H9 (cell line): ENCODE results near the gene FHIT. TPM values are rescaled to one million over a fixed set of nuclear protein-coding genes. Genes with fewer than 3 reads are reported as not detected.

ENCODE experiments used
- DNase-seq: peaks from one replicate; pipeline ENCODE4 v3.0.0-alpha.2; 2017
- H2AFZ ChIP-seq: one replicate; pipeline ENCODE4 v1.6.1; 2013; ENCODE audit warnings: mild to moderate bottlenecking, low read length, control low read depth, moderate library complexity
- H2AK5ac ChIP-seq: 2 replicates; pipeline ENCODE4 v1.6.1; 2013; ENCODE audit warnings: low read length, control low read depth, mixed read lengths; ENCODE audit not compliant: insufficient read length
- H2BK120ac ChIP-seq: one replicate; pipeline ENCODE4 v1.6.1; 2013; ENCODE audit warnings: low read depth, mild to moderate bottlenecking, low read length, control low read depth, inconsistent platforms; ENCODE audit not compliant: poor library complexity, severe bottlenecking
- H2BK12ac ChIP-seq: 2 replicates; pipeline ENCODE4 v1.6.1; 2013; ENCODE audit warnings: low read length, control low read depth, mixed read lengths, low read depth; ENCODE audit not compliant: insufficient read length
- H2BK15ac ChIP-seq: 2 replicates; pipeline ENCODE4 v1.6.1; 2013; ENCODE audit warnings: low read depth, low read length, control low read depth
- H2BK20ac ChIP-seq: one replicate; pipeline ENCODE4 v1.6.1; 2013; ENCODE audit warnings: low read depth, mild to moderate bottlenecking, low read length, control low read depth, inconsistent platforms; ENCODE audit not compliant: poor library complexity, severe bottlenecking
- H2BK5ac ChIP-seq: 2 replicates; pipeline ENCODE4 v1.6.1; 2013; ENCODE audit warnings: low read length, control low read depth, mixed read lengths; ENCODE audit not compliant: insufficient read length
- H3K14ac ChIP-seq: 2 replicates; pipeline ENCODE4 v1.6.1; 2013; ENCODE audit warnings: low read length, control low read depth; ENCODE audit not compliant: insufficient read depth
- H3K18ac ChIP-seq: 2 replicates; pipeline ENCODE4 v1.6.1; 2013; ENCODE audit warnings: low read depth, mild to moderate bottlenecking, mixed read lengths, low read length, control low read depth; ENCODE audit not compliant: insufficient read length
- H3K23ac ChIP-seq: 2 replicates; pipeline ENCODE4 v1.6.1; 2013; ENCODE audit warnings: low read length, control low read depth, mixed read lengths, low read depth; ENCODE audit not compliant: insufficient read length
- H3K23me2 ChIP-seq: 2 replicates; pipeline ENCODE4 v1.6.1; 2013; ENCODE audit warnings: low read depth, mild to moderate bottlenecking, mixed read lengths, low read length, control low read depth; ENCODE audit not compliant: insufficient read length, poor library complexity, severe bottlenecking
- H3K27ac ChIP-seq: 2 replicates; pipeline ENCODE4 v1.5.1; 2013; ENCODE audit warnings: low read length, control low read depth, mixed read lengths, low read depth; ENCODE audit not compliant: insufficient read length
- H3K27me3 ChIP-seq: 2 replicates; pipeline ENCODE4 v1.6.1; 2013; ENCODE audit warnings: low read length, control low read depth, inconsistent platforms; ENCODE audit not compliant: insufficient read depth
- H3K4ac ChIP-seq: 2 replicates; pipeline ENCODE4 v1.6.1; 2013; ENCODE audit warnings: low read depth, mild to moderate bottlenecking, control low read depth, inconsistent platforms, low read length, moderate library complexity
- H3K4me1 ChIP-seq: 2 replicates; pipeline ENCODE4 v1.6.1; 2013; ENCODE audit warnings: low read length, control low read depth, inconsistent platforms; ENCODE audit not compliant: insufficient read depth
- H3K4me2 ChIP-seq: 2 replicates; pipeline ENCODE4 v1.6.1; 2013; ENCODE audit warnings: low read length, control low read depth, mixed read lengths; ENCODE audit not compliant: insufficient read length, insufficient read depth
- H3K56ac ChIP-seq: 2 replicates; pipeline ENCODE4 v1.6.1; 2013; ENCODE audit warnings: low read depth, mild to moderate bottlenecking, mixed read lengths, low read length, control low read depth; ENCODE audit not compliant: insufficient read length
- H3K79me1 ChIP-seq: 2 replicates; pipeline ENCODE4 v1.6.1; 2013; ENCODE audit warnings: low read depth, mild to moderate bottlenecking, moderate library complexity, low read length, control low read depth, inconsistent platforms; ENCODE audit not compliant: insufficient read depth, poor library complexity, severe bottlenecking
- H3K79me2 ChIP-seq: 2 replicates; pipeline ENCODE4 v1.6.1; 2013; ENCODE audit warnings: low read length, control low read depth, inconsistent platforms; ENCODE audit not compliant: insufficient read depth
- H3K9ac ChIP-seq: 2 replicates; pipeline ENCODE4 v1.6.1; 2013; ENCODE audit warnings: low read length, control low read depth, mixed read lengths; ENCODE audit not compliant: insufficient read length; ENCODE audit errors: extremely low read depth
- H3K9me3 ChIP-seq: one replicate; pipeline ENCODE4 v1.6.1; 2013; ENCODE audit warnings: low read depth, low read length, inconsistent platforms; ENCODE audit not compliant: control insufficient read depth
- H3T11ph ChIP-seq: one replicate; pipeline ENCODE4 v1.6.1; 2013; ENCODE audit warnings: mild to moderate bottlenecking, low read length, control low read depth, inconsistent platforms
- H4K20me1 ChIP-seq: one replicate; pipeline ENCODE4 v1.6.1; 2013; ENCODE audit not compliant: control insufficient read depth, insufficient read length, insufficient read depth
- H4K5ac ChIP-seq: 2 replicates; pipeline ENCODE4 v1.6.1; 2013; ENCODE audit warnings: low read depth, mild to moderate bottlenecking, mixed read lengths, low read length, control low read depth; ENCODE audit not compliant: insufficient read length
- H4K8ac ChIP-seq: replicated peaks from 2 replicates; pipeline ENCODE4 v1.6.1; 2013; ENCODE audit warnings: low read length, control low read depth, mixed read lengths, low read depth; ENCODE audit not compliant: insufficient read length
- H4K91ac ChIP-seq: 2 replicates; pipeline ENCODE4 v1.6.1; 2013; ENCODE audit warnings: low read depth, mild to moderate bottlenecking, moderate library complexity, mixed read lengths, low read length, control low read depth; ENCODE audit not compliant: insufficient read length
- H3K27ac Mint-ChIP-seq, 3 experiments: 2 replicates in 2 of 3; 3 replicates in 1 of 3; pipeline ENCODE4 v1.8.0; 2020 to 2021; ENCODE audit warnings: mixed read lengths in 3 of 3, mild to moderate bottlenecking in 1 of 3, moderate library complexity in 1 of 3
- H3K27me3 Mint-ChIP-seq: 2 replicates; pipeline ENCODE4 v1.8.0; 2021; ENCODE audit warnings: low read depth, mild to moderate bottlenecking, moderate library complexity, mixed read lengths
- H3K36me3 Mint-ChIP-seq, 3 experiments: 2 replicates in 2 of 3; 3 replicates in 1 of 3; pipeline ENCODE4 v1.8.0; 2020 to 2021; ENCODE audit warnings: low read depth in 3 of 3, mixed read lengths in 3 of 3; ENCODE audit not compliant: insufficient read depth in 1 of 3
- H3K4me1 Mint-ChIP-seq, 2 experiments: 2 replicates each; pipeline ENCODE4 v1.8.0; 2020; ENCODE audit warnings: mixed read lengths in 2 of 2
- H3K4me3 Mint-ChIP-seq, 2 experiments: 2 replicates in 1 of 2; 3 replicates in 1 of 2; pipeline ENCODE4 v1.8.0; 2020 to 2021; ENCODE audit warnings: mild to moderate bottlenecking in 2 of 2, mixed read lengths in 2 of 2, moderate library complexity in 1 of 2
- H3K9me3 Mint-ChIP-seq, 2 experiments: 2 replicates in 1 of 2; 3 replicates in 1 of 2; pipeline ENCODE4 v1.8.0; 2020; ENCODE audit warnings: mild to moderate bottlenecking in 2 of 2, mixed read lengths in 2 of 2, moderate library complexity in 1 of 2
- CTCF ChIP-seq: fragments of 200-600 bp; sonication (generic); conservative IDR thresholded peaks from 3 replicates; pipeline ENCODE4 v1.8.0; 2021; ENCODE audit warnings: antibody characterized with exemption, mild to moderate bottlenecking
- WGBS: extraction: QIAGEN DNeasy Blood & Tissue Kit; methylation state at CpG from one replicate; pipeline ENCODE4 v1.1.7; 2013; ENCODE audit warnings: missing lambda C conversion rate, low lambda C conversion rate, mixed read lengths; ENCODE audit not compliant: insufficient read length; ENCODE audit errors: extremely low coverage; 5-methylcytosine and 5-hydroxymethylcytosine counted together
- total RNA-seq: library from RNA; stranded (reverse); gene quantifications from 2 replicates; pipeline ENCODE4 v1.2.1, GENCODE V29; 2021

FHIT gene
- total RNA-seq, 1 experiment from 2014 or later = 3.0 TPM

- Mint-ChIP-seq H3K4me3 (no peak overlapping the region), H3K9me3 (peaks cover 5% of the 10 kb centered on the region in 2 experiments), H3K27me3 (no peaks in the 10 kb centered on the region), H3K4me1 (no peaks in the 10 kb centered on the region), H3K36me3 (peaks cover 1 to 8% (median 7%) of the 10 kb centered on the region in 3 experiments; a peak in 6 of 7 replicates), H3K27ac (no peak overlapping the region)
- H2BK20ac ChIP-seq = no peak overlapping the region
- H4K91ac ChIP-seq = no peak overlapping the region
- H3K4me1 ChIP-seq = no peaks in the 10 kb centered on the region
- no peak overlapping the region for H3K9ac ChIP-seq
- no CpG with 5 or more reads among the region's 3 CpGs for WGBS
- H3K9me3 ChIP-seq = no peaks in the 10 kb centered on the region
- H2BK12ac ChIP-seq = no peak overlapping the region
- no peaks in the 10 kb centered on the region for H3K23me2 ChIP-seq
- no peak overlapping the region for H2BK15ac ChIP-seq
- H3K79me1 ChIP-seq = no peaks in the 10 kb centered on the region
- no peak overlapping the region for H3K23ac ChIP-seq
- no peak overlapping the region for H3T11ph ChIP-seq
- DNase-seq = no peak
- H3K18ac ChIP-seq = no peak overlapping the region
- H4K20me1 ChIP-seq = no peaks in the 10 kb centered on the region
- H2BK120ac ChIP-seq = no peak overlapping the region
- no peak overlapping the region for H2AK5ac ChIP-seq
- no peaks in the 10 kb centered on the region for H3K27me3 ChIP-seq
- no peak overlapping the region for H3K4me2 ChIP-seq
- H2AFZ ChIP-seq = no peak overlapping the region
- H3K56ac ChIP-seq = no peak overlapping the region
- H3K79me2 ChIP-seq = no peaks in the 10 kb centered on the region
- H4K8ac ChIP-seq = no peak overlapping the region
- H4K5ac ChIP-seq = no peak overlapping the region
- no peak overlapping the region for H3K27ac ChIP-seq
- H3K14ac ChIP-seq = no peak overlapping the region
- no peak for TF ChIP-seq CTCF
- H3K4ac ChIP-seq = no peak overlapping the region
- no peak overlapping the region for H2BK5ac ChIP-seq
Observed at GRCh38 chr3:60716573-60716972, 534.7 kb downstream of the FHIT start.
